H1 (cell line): ENCODE measurements around the gene NOS1AP. TPM values are rescaled to one million over a fixed set of nuclear protein-coding genes. Genes with fewer than 3 reads are reported as not detected.

Source experiments
- CTCF ChIA-PET: fragments of 300-600 bp; sonication (Branson Sonifier 250); formaldehyde crosslinking; loops from one replicate; lab custom pipeline; 2021; ENCODE audit not compliant: partially characterized antibody; lab: Charles Lee
- POLR2A ChIA-PET: fragments of 300-600 bp; sonication (Branson Sonifier 250); formaldehyde crosslinking; loops from one replicate; lab custom pipeline; 2021; ENCODE audit warnings: inconsistent platforms; ENCODE audit not compliant: partially characterized antibody; lab: Charles Lee
- DNase-seq, 2 experiments: peaks; one replicate each; pipeline versions ENCODE4 v3.0.0 to v3.0.0-alpha.2; 2010 to 2022; ENCODE audit warnings: low spot score in 2 of 2, low read depth in 1 of 2, mixed read lengths in 1 of 2
- FAIRE-seq: peaks from 2 replicates; lab custom pipeline; 2011; peaks lifted over from hg19 to GRCh38; lab: Jason Lieb, UNC
- H2AFZ ChIP-seq: 2 replicates; pipeline ENCODE4 v1.8.1; 2012; ENCODE audit warnings: low read length, inconsistent platforms
- H2AK5ac ChIP-seq: 2 replicates; pipeline ENCODE4 v1.6.1; 2013; ENCODE audit warnings: low read depth, low read length
- H2BK120ac ChIP-seq: replicated peaks from 2 replicates; pipeline ENCODE3; 2013; ENCODE audit warnings: low read depth, low read length, inconsistent platforms
- H2BK12ac ChIP-seq: 2 replicates; pipeline ENCODE4 v1.6.1; 2013; ENCODE audit warnings: low read depth, low read length
- H2BK15ac ChIP-seq: 2 replicates; pipeline ENCODE4 v1.6.1; 2013; ENCODE audit warnings: low read length
- H2BK20ac ChIP-seq: 2 replicates; pipeline ENCODE4 v1.6.1; 2013; ENCODE audit warnings: low read length
- H2BK5ac ChIP-seq: 2 replicates; pipeline ENCODE4 v1.6.1; 2013; ENCODE audit warnings: low read depth, low read length
- H3K14ac ChIP-seq: 2 replicates; pipeline ENCODE4 v1.6.1; 2013; ENCODE audit warnings: inconsistent platforms; ENCODE audit not compliant: insufficient read length
- H3K18ac ChIP-seq: 2 replicates; pipeline ENCODE4 v1.6.1; 2013; ENCODE audit warnings: low read length; ENCODE audit errors: extremely low read depth
- H3K23ac ChIP-seq: 2 replicates; pipeline ENCODE4 v1.6.1; 2013; ENCODE audit warnings: inconsistent platforms; ENCODE audit not compliant: insufficient read length
- H3K23me2 ChIP-seq: 2 replicates; pipeline ENCODE4 v1.6.1; 2013; ENCODE audit warnings: low read depth, low read length
- H3K27ac ChIP-seq: 2 replicates; pipeline ENCODE4 v1.6.1; 2011; ENCODE audit warnings: low read depth, low read length, inconsistent platforms
- H3K27me3 ChIP-seq, 4 experiments: replicated peaks in 1 of 4; 1 replicate in 1 of 4; 2 replicates in 3 of 4; pipeline versions ENCODE4 v1.6.1 to v1.8.1; 2011 to 2013; ENCODE audit warnings: low read length in 3 of 4, mild to moderate bottlenecking in 3 of 4, inconsistent platforms in 2 of 4, mixed read lengths in 2 of 4, moderate library complexity in 1 of 4; ENCODE audit not compliant: control insufficient read depth in 3 of 4, insufficient read depth in 3 of 4; ENCODE audit errors: extremely low read depth in 1 of 4
- H3K36me3 ChIP-seq, 4 experiments: 2 replicates each; pipeline versions ENCODE4 v1.6.1 to v1.8.1; 2011 to 2013; ENCODE audit warnings: mild to moderate bottlenecking in 4 of 4, low read length in 3 of 4, moderate library complexity in 2 of 4, control low read depth in 1 of 4, inconsistent platforms in 1 of 4; ENCODE audit not compliant: insufficient read depth in 4 of 4, control insufficient read depth in 2 of 4
- H3K4ac ChIP-seq: replicated peaks from 2 replicates; pipeline ENCODE3; 2013; ENCODE audit warnings: low read length, low read depth, mixed read lengths, inconsistent platforms; ENCODE audit not compliant: insufficient read length
- H3K4me1 ChIP-seq, 4 experiments: replicated peaks in 1 of 4; 1 replicate in 1 of 4; 2 replicates in 3 of 4; pipeline versions ENCODE4 v1.6.1 to v1.8.1; 2011 to 2013; ENCODE audit warnings: low read length in 3 of 4, inconsistent platforms in 2 of 4, mixed read lengths in 1 of 4; ENCODE audit not compliant: insufficient read depth in 4 of 4, control insufficient read depth in 3 of 4
- H3K4me2 ChIP-seq, 2 experiments: 2 replicates each; pipeline versions ENCODE4 v1.6.1 to v1.8.1; 2011 to 2013; ENCODE audit warnings: low read depth in 2 of 2, low read length in 2 of 2, control low read depth in 1 of 2, inconsistent platforms in 1 of 2, mild to moderate bottlenecking in 1 of 2; ENCODE audit not compliant: insufficient read depth in 1 of 2
- H3K4me3 ChIP-seq, 4 experiments: fragments of 200-600, 300-600 bp in 1 of 4; sonication (generic), shearing (Covaris generic), sonication (Bioruptor Twin) in 1 of 4; 2 replicates each; pipeline versions ENCODE4 v1.5.1 to v1.8.1; 2011 to 2016; ENCODE audit warnings: low read length in 4 of 4, low read depth in 3 of 4, control low read depth in 2 of 4, inconsistent platforms in 2 of 4, mild to moderate bottlenecking in 2 of 4, mixed read lengths in 1 of 4, moderate library complexity in 1 of 4; ENCODE audit not compliant: insufficient read depth in 2 of 4; ENCODE audit errors: extremely low read depth in 1 of 4
- H3K56ac ChIP-seq: replicated peaks from 2 replicates; pipeline ENCODE3; 2013; ENCODE audit warnings: low read depth, mild to moderate bottlenecking, mixed read lengths, low read length, inconsistent platforms; ENCODE audit not compliant: insufficient read length
- H3K79me1 ChIP-seq: 2 replicates; pipeline ENCODE4 v1.6.1; 2013; ENCODE audit warnings: low read depth, low read length, control low read depth
- H3K79me2 ChIP-seq, 2 experiments: 2 replicates each; pipeline versions ENCODE4 v1.6.1 to v1.8.1; 2012 to 2013; ENCODE audit warnings: low read length in 2 of 2, mild to moderate bottlenecking in 2 of 2, inconsistent platforms in 1 of 2; ENCODE audit not compliant: insufficient read depth in 2 of 2, control insufficient read depth in 1 of 2
- H3K9ac ChIP-seq, 4 experiments: replicated peaks in 1 of 4; 1 replicate in 1 of 4; 2 replicates in 3 of 4; pipeline versions ENCODE4 v1.6.1 to v1.8.1; 2011 to 2013; ENCODE audit warnings: low read depth in 3 of 4, low read length in 3 of 4, control low read depth in 2 of 4, mild to moderate bottlenecking in 2 of 4, moderate library complexity in 2 of 4, inconsistent platforms in 1 of 4; ENCODE audit errors: extremely low read depth in 1 of 4
- H3K9me3 ChIP-seq, 2 experiments: 2 replicates each; pipeline versions ENCODE4 v1.6.1 to v1.8.1; 2012 to 2013; ENCODE audit warnings: mild to moderate bottlenecking in 2 of 2, moderate library complexity in 2 of 2, control low read depth in 1 of 2, inconsistent platforms in 1 of 2, low read depth in 1 of 2, low read length in 1 of 2, mixed read lengths in 1 of 2; ENCODE audit not compliant: insufficient read depth in 2 of 2
- H4K20me1 ChIP-seq, 2 experiments: replicated peaks in 1 of 2; 2 replicates each; pipeline versions ENCODE3 to v1.8.1; 2011 to 2013; ENCODE audit warnings: inconsistent platforms in 2 of 2, low read length in 2 of 2, mild to moderate bottlenecking in 1 of 2; ENCODE audit not compliant: insufficient read depth in 2 of 2, control insufficient read depth in 1 of 2
- H4K5ac ChIP-seq: 2 replicates; pipeline ENCODE4 v1.6.1; 2013; ENCODE audit warnings: low read length, low read depth, mixed read lengths, inconsistent platforms; ENCODE audit not compliant: insufficient read length
- H4K8ac ChIP-seq: 2 replicates; pipeline ENCODE4 v1.8.0; 2013; ENCODE audit warnings: mild to moderate bottlenecking, moderate library complexity, low read length, inconsistent platforms; ENCODE audit not compliant: insufficient read depth; ENCODE audit errors: extremely low read depth
- H4K91ac ChIP-seq: replicated peaks from 2 replicates; pipeline ENCODE3; 2013; ENCODE audit warnings: low read length, mixed read lengths, inconsistent platforms; ENCODE audit not compliant: insufficient read length
- CHD2 ChIP-seq: IDR thresholded peaks from 2 replicates; pipeline ENCODE4 v1.6.1; 2012; ENCODE audit warnings: low read length, improper control_type of control experiment
- CTBP2 ChIP-seq: IDR thresholded peaks from 2 replicates; pipeline ENCODE4 v1.7.0; 2011; ENCODE audit warnings: borderline replicate concordance, mild to moderate bottlenecking, moderate library complexity, mixed read lengths, low read length; ENCODE audit not compliant: insufficient read depth, insufficient read length
- EP300 ChIP-seq, 2 experiments: IDR thresholded peaks; 1 replicate in 1 of 2; 2 replicates in 1 of 2; pipeline ENCODE4 v1.6.1; 2011 to 2012; ENCODE audit warnings: low read depth in 2 of 2, low read length in 2 of 2, mild to moderate bottlenecking in 2 of 2, borderline replicate concordance in 1 of 2, inconsistent platforms in 1 of 2, moderate library complexity in 1 of 2
- NANOG ChIP-seq: IDR thresholded peaks from 2 replicates; pipeline ENCODE4 v1.6.1; 2011; ENCODE audit warnings: low read length, low read depth, mild to moderate bottlenecking, inconsistent platforms; ENCODE audit not compliant: insufficient read depth, poor library complexity, severe bottlenecking
- POLR2A ChIP-seq, 2 experiments: IDR thresholded peaks; 1 replicate in 1 of 2; 2 replicates in 1 of 2; pipeline ENCODE4 v1.6.1; 2011; ENCODE audit warnings: low read depth in 2 of 2, low read length in 2 of 2, mild to moderate bottlenecking in 2 of 2; ENCODE audit errors: control extremely low read depth in 1 of 2
- RNF2 ChIP-seq: fragments of 200-900, 300-1000 bp; sonication (generic); IDR thresholded peaks from 2 replicates; pipeline ENCODE4 v1.7.1; 2016; ENCODE audit warnings: borderline replicate concordance, low read depth, mild to moderate bottlenecking, antibody characterized with exemption, low read length; ENCODE audit not compliant: poor library complexity, severe bottlenecking; ENCODE audit errors: missing control alignments
- SP4 ChIP-seq: IDR thresholded peaks from 2 replicates; pipeline ENCODE4 v1.6.1; 2012; ENCODE audit warnings: low read length, inconsistent platforms
- SRF ChIP-seq: IDR thresholded peaks from 2 replicates; pipeline ENCODE4 v1.6.1; 2011; ENCODE audit warnings: mild to moderate bottlenecking, low read depth, low read length, moderate library complexity
- TAF7 ChIP-seq: optimal IDR thresholded peaks from 2 replicates; pipeline ENCODE3; 2011; ENCODE audit warnings: low read depth, mild to moderate bottlenecking, inconsistent platforms, low read length, moderate library complexity, borderline replicate concordance
- WGBS, 2 experiments: shearing (Covaris generic) in 1 of 2; methylation state at CpG; one replicate each; pipeline versions ENCODE4 v1.1.6 to v1.1.7; 2013 to 2015; ENCODE audit warnings: low lambda C conversion rate in 2 of 2, mixed read lengths in 2 of 2, inconsistent platforms in 1 of 2, low coverage in 1 of 2, missing lambda C conversion rate in 1 of 2; ENCODE audit not compliant: insufficient replicate concordance in 2 of 2, insufficient coverage in 1 of 2, insufficient read length in 1 of 2; ENCODE audit errors: extremely low coverage in 1 of 2, missing lambda C conversion rate in 1 of 2; 5-methylcytosine and 5-hydroxymethylcytosine counted together
- polyA plus RNA-seq, 7 experiments: library from polyadenylated mRNA; depleted of rRNA in 3 of 7; stranded (reverse) in 5 of 7; unstranded in 2 of 7; fragments of >200 nt in 5 of 7; fragments of 200-250 nt in 2 of 7; gene quantifications; 1 replicate in 5 of 7; 2 replicates in 1 of 7; 4 replicates in 1 of 7; pipeline versions ENCODE4 v1.2.1 to v1.2.3, GENCODE V29; 2011 to 2013; ENCODE audit warnings: missing spikeins in 2 of 7, mixed read lengths in 2 of 7
- total RNA-seq: library from RNA; stranded (reverse); fragmentation: NEBNext Ultra II Directional; extraction: Animal tissue kit (Norgen Biotek cat#: 25700); gene quantifications from 2 replicates; pipeline ENCODE4 v1.2.1, GENCODE V29; 2021
- TF ChIP-seq, protein P1 (sequence below): IDR thresholded peaks from 2 replicates; pipeline ENCODE4 v1.6.1; 2011; ENCODE audit warnings: low read depth, mild to moderate bottlenecking, low read length; ENCODE audit not compliant: insufficient read depth
- TF ChIP-seq, protein P2 (sequence below): IDR thresholded peaks from 2 replicates; pipeline ENCODE4 v1.6.1; 2012; ENCODE audit warnings: inconsistent platforms

NOS1AP gene
- total and polyA plus RNA-seq, 2 of the 8 experiments (the other 6 are each of a cell fraction or from before 2014, with no cell fraction given), result 2.4 to 12.1 TPM

- no peak overlapping the region for H2BK5ac ChIP-seq
- no peaks in the 10 kb centered on the region for H3K79me2 ChIP-seq
- WGBS, 2 experiments, result 81% methylated on average over 6 of the region's 6 CpGs; no CpG with 5 or more reads in 1 of the 2 experiments
- H3K18ac ChIP-seq, result no peak overlapping the region
- H3K27me3 ChIP-seq, result no peaks in the 10 kb centered on the region; a peak in 1 of 7 replicates
- H3K79me1 ChIP-seq, result no peaks in the 10 kb centered on the region
- H3K4ac ChIP-seq, result no peak overlapping the region
- H2BK12ac ChIP-seq, result no peak overlapping the region
- H3K4me1 ChIP-seq, result no peaks in the 10 kb centered on the region; a peak in 1 of 7 replicates
- H2AK5ac ChIP-seq, result no peak overlapping the region
- no peak overlapping the region for H3K56ac ChIP-seq
- H4K5ac ChIP-seq, result no peak overlapping the region
- H2AFZ ChIP-seq, result no peak overlapping the region
- H3K9ac ChIP-seq, result no peak overlapping the region
- H2BK120ac ChIP-seq, result no peak overlapping the region
- H2BK20ac ChIP-seq, result no peak overlapping the region
- H3K4me2 ChIP-seq, result no peak overlapping the region
- no peak overlapping the region for H3K14ac ChIP-seq
- TF ChIP-seq EP300 (IDR thresholded peaks at IDR 0.05; ENCODE audit: borderline replicate concordance in 1 of 2, low read depth in 2 of 2, low read length in 2 of 2), result no peak
- TF ChIP-seq, protein P1, sequence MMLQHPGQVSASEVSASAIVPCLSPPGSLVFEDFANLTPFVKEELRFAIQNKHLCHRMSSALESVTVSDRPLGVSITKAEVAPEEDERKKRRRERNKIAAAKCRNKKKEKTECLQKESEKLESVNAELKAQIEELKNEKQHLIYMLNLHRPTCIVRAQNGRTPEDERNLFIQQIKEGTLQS, result no peak
- no peak for TF ChIP-seq NANOG
- TF ChIP-seq SRF, result no peak
- TF ChIP-seq SP4, result no peak
- TF ChIP-seq CTBP2, result no peak
- TF ChIP-seq RNF2, result no peak
- TF ChIP-seq TAF7, result no peak
- no peak for TF ChIP-seq POLR2A (IDR thresholded peaks at IDR 0.05; ENCODE audit: control extremely low read depth in 1 of 2, low read depth in 2 of 2, low read length in 2 of 2)
- TF ChIP-seq CHD2, result no peak
- TF ChIP-seq, protein P2, sequence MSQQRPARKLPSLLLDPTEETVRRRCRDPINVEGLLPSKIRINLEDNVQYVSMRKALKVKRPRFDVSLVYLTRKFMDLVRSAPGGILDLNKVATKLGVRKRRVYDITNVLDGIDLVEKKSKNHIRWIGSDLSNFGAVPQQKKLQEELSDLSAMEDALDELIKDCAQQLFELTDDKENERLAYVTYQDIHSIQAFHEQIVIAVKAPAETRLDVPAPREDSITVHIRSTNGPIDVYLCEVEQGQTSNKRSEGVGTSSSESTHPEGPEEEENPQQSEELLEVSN, result no peak
- CTCF ChIA-PET, result interaction anchor here (0.7 to 7.4 kb wide), 8 partner anchors 9 to 271 kb away, joined by 3 to 180 read pairs (median 4); partner anchors contain the start of gene OLFML2B
- peaks cover 2% of the 10 kb centered on the region; the same call in 1 of the 2 replicates for H3K23me2 ChIP-seq
- H4K8ac ChIP-seq, result no peak overlapping the region
- FAIRE-seq (no peak), DNase-seq (no peak)
- H3K27ac ChIP-seq, result no peak overlapping the region
- no peak overlapping the region for H3K4me3 ChIP-seq
- no peak overlapping the region for H2BK15ac ChIP-seq
- no peak overlapping the region for H4K91ac ChIP-seq
- H3K9me3 ChIP-seq, result no peaks in the 10 kb centered on the region
- POLR2A ChIA-PET, result no interaction called here
- H4K20me1 ChIP-seq, result no peaks in the 10 kb centered on the region
- H3K23ac ChIP-seq, result no peak overlapping the region
- H3K36me3 ChIP-seq, result no peaks in the 10 kb centered on the region
Measured at GRCh38 chr1:162033428-162033827, 36.1 kb upstream of the NOS1AP start.
